GM21515 (cell line): ENCODE data around the gene ZNF282.

Experiments used
- ATAC-seq: cut with Tn5 transposase; IDR thresholded peaks from one replicate; pipeline ENCODE4 v1.9.1; 2021; ENCODE audit not compliant: unreplicated experiment

ZNF282 gene

DNA sequence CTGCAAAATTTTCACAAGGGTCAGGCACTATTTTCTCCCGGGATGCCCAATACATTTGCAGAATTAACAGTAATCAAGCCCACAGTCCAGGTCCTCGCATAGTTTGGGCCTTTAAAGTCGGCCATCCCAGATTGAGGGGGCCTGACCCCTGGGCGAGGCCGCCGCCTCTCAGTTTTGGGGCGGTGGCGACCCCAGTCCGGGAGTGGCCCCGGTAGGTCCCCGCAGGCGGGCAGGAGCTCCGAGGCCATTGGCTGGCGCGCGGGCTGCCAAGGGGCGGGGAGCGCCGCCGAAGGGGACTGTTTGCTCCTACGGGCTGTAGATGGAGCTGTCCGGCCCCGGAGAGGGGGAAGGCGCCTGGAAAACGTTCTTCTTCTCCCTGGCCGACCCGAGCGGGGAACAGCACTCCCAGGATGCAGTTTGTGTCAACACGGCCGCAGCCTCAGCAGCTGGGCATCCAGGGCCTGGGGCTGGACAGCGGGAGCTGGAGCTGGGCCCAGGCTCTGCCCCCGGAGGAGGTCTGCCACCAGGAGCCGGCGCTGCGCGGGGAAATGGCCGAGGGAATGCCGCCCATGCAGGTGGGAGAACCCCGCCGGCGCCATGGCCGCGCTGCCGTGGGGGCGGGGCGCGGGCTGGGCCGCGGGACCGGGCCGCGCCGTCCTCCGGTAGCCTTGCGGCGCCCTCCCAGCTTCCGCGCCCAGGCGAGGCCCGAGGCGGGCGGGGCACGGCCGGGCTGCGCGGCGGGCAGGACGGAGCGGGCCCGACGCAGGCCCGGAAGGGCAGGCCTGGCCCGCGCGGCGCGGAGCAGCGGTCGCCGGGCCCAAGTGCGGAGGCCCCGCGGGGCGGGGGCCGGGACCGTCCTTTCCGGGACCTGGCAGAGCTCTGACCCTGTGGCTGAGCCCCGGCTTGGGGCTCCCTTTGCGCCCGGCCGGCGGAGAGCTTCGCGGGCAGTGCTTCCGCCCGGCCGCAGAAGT, at the start of gene ZNF282:
Gene ZNF282 (plus strand): TSS at position 367 of the 971 bp plus-strand sequence. CDS start 44 bp downstream, at position 411.
- peak; percentile 88 for ATAC-seq

DNA sequence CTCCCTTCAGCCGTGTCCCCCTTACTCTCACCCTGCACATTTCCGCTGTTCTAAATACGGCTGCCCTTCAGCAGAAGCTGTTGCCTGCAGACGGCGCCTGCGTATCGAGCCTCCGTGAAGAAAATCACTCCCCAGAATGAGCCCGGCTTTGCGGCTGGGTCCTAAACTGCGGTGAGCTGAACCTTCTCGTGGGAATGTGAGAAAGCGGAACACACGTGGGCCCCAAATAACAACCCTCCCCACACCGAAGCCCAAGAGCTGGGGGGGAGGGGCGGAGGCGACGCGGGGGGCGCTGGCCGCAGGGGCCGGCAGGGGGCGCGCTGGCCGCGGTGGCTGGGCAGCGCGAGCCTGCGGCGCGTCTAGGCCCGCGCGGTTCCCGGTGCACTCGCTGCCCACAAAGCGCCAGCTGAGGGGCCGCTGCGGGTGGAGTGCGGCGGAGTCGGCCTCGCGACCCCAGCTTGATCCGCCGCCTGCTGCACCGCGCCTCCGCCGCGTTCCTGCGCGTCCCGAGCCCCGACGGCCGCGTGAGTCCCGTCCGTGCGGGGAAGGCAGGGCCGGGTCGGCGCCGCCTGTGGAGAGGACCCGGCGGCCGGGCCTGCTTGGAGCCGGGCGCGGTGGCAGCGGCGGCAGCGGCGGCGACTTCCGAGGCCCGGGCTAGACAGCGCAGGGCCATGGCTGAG, 48.1 kb upstream of the ZNF282 start, which contains the start of gene ZNF398:
Gene ZNF398 (plus strand): TSS at position 382 of the 680 bp plus-strand sequence. CDS start 290 bp downstream, at position 672.
- ATAC-seq, result peak; percentile 74

DNA sequence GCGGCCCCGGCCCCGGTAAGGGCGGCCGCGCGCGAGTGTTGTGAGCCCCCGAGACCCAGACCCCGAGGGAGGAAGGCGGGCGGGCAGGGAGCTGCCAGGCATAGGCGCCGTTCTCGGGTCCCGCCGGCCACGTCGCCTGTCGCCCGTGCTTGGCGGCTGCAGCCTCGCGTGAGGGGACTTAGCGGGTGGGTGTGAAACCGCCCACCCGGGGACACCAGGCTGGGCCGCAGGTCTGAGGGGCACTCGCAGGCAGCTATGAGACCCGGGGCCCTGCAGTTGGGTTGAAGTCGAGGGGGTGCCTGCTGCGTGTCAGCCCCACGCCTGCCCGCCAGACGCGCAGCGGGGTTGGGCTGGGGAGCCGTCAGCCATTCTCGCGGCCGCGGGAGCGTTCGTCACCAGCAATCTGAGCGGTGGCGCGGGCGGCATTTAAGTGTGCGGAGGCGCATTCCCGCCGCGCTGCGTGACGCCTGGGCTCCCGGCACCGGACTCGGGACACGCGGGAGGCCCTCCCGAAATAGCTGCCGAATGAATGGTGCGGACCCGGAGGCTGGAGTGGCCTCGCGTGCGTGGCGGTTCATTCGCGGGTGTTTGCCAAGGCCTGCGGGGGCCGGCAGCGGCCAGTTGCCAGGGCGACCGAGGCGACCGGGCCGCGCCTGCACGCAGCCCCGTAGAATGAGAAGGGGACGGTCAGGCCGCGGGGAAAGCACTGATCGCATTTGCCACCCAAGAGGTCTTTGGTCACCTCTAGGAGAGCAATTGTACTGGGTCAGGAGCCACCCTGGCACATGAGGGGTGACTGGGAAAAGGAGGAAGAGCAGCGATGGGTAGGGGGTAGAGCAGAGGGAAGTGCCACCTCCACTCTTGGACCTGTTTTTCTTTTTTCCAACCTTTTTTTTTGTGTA, 47.3 kb upstream of the ZNF282 start:
- ATAC-seq, result peak; percentile 32

- ATAC-seq, result no peak
Measured at GRCh38 chr7:149150981-149151380, 44.4 kb upstream of the ZNF282 start.

GRCh38 chr7:149153346-149153745, 42.0 kb upstream of the ZNF282 start:
- ATAC-seq, result no peak

DNA sequence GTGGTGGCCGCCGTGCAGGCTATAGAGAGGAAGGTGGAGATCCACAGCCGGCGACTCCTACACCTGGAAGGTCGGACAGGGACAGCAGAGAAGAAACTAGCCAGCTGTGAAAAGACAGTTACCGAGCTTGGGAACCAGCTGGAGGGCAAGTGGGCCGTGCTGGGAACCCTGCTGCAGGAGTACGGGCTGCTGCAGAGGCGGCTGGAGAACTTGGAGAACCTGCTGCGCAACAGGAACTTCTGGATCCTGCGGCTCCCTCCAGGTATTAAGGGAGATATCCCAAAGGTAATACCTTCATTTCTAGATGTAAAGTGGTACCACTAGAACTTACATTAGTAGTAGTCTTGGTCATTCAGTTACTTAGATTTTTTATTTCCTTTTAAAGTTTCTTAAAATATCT, 41.3 kb upstream of the ZNF282 start:
- no peak for ATAC-seq

GRCh38 chr7:149156898-149157297, 38.4 kb upstream of the ZNF282 start:
- ATAC-seq, result no peak

GRCh38 chr7:149161241-149161848, 34.0 kb upstream of the ZNF282 start:
- ATAC-seq, result no peak

DNA sequence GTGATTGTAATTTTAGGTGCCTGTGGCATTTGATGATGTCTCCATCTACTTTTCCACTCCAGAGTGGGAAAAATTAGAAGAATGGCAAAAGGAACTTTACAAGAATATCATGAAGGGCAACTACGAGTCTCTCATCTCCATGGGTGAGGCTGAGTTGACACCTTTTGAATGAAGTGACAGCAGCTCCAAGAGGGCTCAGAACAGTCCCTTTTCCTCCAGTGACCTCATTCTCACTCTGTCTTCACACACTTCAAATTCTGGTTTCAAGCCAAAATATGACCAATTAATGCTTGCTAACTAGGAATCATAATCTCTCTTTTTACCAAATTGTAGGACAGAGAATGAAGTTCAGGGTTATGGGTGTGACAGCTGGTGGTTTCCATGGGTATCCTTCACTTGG, 29.2 kb upstream of the ZNF282 start:
- no peak for ATAC-seq

- no peak for ATAC-seq
Measured at GRCh38 chr7:149166630-149167352, 28.6 kb upstream of the ZNF282 start.

DNA sequence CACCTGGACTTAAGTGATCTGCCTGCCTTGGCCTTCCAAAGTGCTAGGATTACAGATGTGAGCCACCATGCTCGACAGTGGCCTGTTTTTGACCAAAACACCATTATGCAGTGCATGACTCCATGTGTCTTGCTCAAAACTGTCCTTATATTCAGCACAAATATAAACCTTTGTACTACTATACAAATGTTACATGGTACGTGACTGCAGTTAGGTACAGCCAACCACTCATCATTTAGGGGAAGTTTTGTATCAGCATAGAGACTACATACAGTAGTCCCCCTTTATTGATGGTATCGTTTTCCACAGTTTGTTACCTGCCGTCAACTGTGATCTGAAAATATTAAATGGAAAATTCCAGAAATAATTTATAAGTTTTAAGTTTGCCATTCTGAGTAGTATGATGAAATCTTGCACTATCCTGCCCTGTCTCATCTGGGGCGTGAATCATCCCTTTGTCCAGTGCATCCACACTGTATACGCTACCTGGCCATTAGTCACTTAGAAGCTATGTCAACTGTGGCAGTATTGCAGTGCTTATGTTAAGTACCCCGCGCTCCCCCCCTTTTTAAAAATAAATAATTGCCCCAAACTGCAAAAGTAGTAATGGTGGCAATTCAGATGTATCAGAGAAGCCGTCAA, 23.3 kb upstream of the ZNF282 start:
- no peak for ATAC-seq

DNA sequence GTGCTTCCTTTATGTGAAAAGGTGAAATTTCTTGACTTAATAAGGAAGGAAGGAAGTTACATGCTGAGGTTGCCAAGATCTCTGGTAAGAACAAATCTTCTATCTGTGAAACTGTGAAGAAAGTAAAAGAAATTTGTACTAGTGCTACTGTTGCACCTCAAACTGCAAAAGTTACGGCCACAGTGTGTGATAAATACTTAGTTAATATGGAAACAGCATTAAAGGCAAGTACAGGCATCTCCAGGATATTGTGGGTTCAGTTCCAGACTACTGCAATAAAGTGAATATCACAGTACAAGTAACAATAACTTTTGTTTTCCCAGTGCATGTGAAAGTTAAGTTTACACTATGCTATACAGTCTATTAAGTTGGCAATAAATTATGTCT, 22.8 kb upstream of the ZNF282 start:
- ATAC-seq, result no peak

- ATAC-seq, result no peak
Measured at GRCh38 chr7:149175150-149175549, 20.2 kb upstream of the ZNF282 start.

- no peak for ATAC-seq
Measured at GRCh38 chr7:149179241-149179640, 16.1 kb upstream of the ZNF282 start.

DNA sequence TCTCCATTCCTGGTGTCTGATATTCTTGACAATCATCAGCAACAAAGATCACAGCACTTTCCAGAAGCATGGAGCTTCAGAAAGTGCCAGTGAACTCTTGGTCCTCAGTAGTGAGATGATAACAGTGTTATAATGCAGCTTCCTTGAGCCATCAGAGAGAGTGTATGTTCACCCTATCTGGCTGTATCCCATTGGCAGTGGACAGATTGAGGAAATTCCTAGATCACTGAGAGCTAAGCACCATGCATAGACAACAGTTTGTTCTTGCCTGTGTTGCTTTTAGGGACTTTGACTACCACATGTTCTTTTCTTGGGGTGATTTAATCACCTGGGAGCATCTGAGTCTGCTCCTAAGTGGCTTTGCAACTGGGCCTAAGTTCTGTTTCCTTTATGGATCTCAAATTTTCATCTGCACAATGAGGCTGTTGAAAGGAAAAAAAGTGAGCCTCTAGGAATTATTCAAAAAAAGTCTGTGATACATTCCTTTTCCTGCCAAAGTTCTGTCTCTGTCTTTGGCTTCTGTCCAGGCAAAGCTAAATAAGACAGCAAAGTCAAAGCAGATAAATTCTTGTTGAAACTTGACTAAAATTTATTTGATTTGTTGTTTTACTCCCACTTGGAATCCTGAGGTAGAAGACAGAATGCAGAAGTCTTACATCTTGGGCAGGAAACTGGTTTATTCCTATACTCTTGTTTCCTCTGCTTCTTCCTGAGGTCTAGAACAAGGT, 14.5 kb upstream of the ZNF282 start:
- ATAC-seq, result no peak

DNA sequence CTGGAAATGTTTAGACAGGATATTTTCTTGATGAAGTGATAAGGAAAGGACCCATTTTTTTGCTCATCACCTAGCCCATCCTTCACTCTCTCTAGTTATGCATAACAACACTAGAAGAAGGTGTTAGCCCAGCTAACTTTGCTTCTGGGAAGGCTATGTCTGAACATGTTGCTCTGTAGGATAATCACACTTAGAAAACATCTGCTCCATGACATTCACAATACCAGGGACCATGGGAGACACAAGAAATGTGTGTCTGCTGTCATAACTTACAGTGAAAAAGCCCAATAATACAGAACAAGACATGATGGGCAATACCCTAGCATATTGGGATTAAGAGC, 13.9 kb upstream of the ZNF282 start:
- ATAC-seq, result no peak

DNA sequence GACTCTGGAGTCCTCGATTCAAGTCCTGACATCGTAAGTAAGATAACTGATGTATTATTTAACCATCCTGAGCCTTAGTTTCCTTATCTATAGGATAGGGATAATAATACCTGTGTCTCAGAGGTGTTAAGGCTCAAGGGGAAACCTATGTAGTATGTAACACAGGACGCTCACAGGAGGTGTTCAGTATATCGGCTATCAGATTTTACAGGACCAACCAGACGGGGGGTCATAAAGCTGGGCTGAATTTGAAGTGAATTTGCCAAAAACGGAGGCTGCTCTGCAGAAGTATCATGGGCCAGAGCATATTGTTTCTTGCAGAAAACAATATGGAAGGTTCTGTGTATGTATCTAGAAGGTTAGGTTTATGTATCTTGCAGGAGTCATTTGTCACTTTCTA, 11.1 kb upstream of the ZNF282 start:
- ATAC-seq, result no peak

DNA sequence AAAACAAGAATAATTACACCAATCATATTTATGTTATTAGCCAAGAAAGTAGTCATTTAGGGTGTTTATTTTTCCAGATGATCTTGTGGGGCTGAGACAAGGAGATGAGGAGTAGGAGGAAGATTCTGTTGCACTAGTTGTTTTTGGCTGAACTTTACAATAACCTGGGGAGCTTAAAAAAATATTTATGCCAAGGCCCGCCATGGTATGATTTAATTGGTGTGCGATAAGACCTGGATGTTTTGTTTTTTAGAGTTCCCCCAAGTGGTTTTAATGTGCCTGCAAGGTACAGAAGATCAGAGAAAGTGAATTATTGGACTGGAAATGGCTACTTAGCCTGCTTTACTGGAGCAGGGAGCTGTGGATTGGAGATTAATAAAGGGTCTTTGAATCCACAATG, 7.1 kb upstream of the ZNF282 start:
- no peak for ATAC-seq
